KOPT-K1 (cell line): Measurements from ENCODE around the gene NHERF2.

Experiments
- H3K27ac ChIP-seq: fragments of 200-600 bp; sonication (generic); 2 replicates; pipeline ENCODE4 v1.5.1; 2016; ENCODE audit warnings: antibody characterized with exemption, mild to moderate bottlenecking, low read depth, low read length; ENCODE audit not compliant: poor library complexity, severe bottlenecking
- H3K36me3 ChIP-seq: fragments of 200-600 bp; sonication (generic); 2 replicates; pipeline ENCODE4 v1.5.1; 2017; ENCODE audit warnings: antibody characterized with exemption, mild to moderate bottlenecking, low read length, moderate library complexity; ENCODE audit not compliant: insufficient read depth
- H3K9me3 ChIP-seq: fragments of 200-600 bp; sonication (generic); 2 replicates; pipeline ENCODE4 v1.5.1; 2017; ENCODE audit warnings: antibody characterized with exemption, low read length, mild to moderate bottlenecking; ENCODE audit not compliant: insufficient read depth, poor library complexity, severe bottlenecking

NHERF2 gene

DNA sequence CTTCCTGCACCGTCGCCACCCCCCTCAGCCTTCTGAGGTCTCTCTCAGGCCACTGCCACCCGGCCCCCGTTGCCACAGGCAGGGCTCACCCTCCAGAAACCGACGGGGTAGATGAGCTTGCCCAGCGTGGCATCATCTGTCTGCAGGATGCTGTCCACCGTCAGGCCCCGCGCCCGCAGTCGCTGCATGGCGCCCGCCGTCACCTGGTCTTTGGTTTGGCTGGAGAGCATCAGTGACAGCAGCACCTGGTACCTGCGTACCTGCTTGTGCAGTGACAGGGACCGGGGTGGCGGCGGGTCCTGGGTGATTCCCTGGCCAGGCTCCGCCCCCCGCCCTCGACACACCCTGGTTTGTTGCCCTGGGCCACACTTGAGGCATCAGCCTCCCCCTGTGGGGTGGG, 17.8 kb downstream of the NHERF2 start:
- peaks cover 8% of the 10 kb centered on the region; the same call in 1 of the 2 replicates for H3K36me3 ChIP-seq
- no peaks in the 10 kb centered on the region for H3K9me3 ChIP-seq
- H3K27ac ChIP-seq = no peak overlapping the region

DNA sequence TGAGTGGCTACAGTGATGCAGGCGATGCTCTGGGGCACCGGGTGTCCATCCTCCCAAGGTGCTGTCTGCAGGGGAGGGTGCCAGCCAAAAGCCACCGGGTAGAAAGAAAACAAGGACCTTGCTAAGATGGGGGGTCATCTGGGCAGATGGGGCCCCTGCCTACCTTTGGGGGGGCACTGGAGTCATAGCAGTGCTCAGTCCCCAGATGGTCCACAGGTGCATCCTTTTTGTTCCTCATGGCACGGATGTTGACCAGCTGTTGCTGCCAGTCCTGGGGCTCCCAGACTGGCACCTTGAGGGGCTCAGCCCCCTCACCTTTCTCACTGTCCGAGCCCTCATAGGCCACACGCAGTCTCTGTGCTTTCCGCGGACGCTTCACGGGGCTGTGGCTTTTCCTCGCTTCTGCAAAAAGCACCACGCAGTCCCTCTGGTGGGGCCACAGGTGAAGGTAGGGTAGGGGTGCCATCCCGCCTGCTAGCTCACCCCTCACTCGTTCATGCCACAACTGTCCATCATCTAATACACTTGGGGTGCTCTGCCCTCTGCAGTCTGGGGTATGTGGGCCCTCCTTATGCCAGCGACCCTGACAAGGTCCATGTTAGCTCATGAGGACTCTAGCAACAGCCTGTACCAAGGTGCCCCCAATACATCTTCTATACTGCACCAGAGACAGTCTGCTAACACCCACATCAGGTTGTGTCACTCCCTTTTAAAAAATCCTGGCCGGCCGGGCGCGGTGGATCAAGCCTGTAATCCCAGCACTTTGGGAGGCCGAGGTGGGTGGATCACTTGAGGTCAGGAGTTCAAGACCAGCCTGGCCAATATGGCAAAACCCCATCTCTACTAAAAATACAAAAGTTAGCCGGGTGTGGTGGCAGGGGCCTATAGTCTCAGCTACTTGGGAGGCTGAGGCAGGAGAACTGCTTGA, 19.5 kb downstream of the NHERF2 start:
- Histone ChIP-seq H3K27ac (no peak overlapping the region), H3K36me3 (peaks cover 16% of the 10 kb centered on the region; the same call in 1 of the 2 replicates), H3K9me3 (no peaks in the 10 kb centered on the region)

DNA sequence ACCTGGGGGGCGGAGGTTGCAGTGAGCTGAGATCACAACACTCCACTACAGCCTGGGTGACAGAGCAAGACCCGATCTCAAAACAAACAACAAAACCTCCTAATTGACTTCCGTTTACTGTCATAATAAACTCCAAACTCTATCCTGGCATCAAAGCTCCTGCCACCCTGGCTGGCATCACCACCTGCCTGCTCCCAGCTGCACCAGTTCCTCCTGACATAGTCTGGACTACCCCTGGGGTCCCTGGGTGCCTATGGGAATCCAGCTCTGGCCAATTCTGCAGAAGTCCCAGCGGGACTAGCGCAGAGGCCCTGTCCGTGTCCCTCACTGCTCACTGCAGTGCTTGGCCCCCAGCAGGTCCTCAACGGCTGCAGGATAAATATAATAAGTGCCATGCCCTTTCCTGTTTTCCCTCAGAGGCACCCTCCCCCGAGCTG, 20.2 kb downstream of the NHERF2 start:
- Histone ChIP-seq H3K9me3 (no peaks in the 10 kb centered on the region), H3K36me3 (peaks cover 23% of the 10 kb centered on the region; the same call in 1 of the 2 replicates), H3K27ac (peak overlapping the region; percentile 50)

DNA sequence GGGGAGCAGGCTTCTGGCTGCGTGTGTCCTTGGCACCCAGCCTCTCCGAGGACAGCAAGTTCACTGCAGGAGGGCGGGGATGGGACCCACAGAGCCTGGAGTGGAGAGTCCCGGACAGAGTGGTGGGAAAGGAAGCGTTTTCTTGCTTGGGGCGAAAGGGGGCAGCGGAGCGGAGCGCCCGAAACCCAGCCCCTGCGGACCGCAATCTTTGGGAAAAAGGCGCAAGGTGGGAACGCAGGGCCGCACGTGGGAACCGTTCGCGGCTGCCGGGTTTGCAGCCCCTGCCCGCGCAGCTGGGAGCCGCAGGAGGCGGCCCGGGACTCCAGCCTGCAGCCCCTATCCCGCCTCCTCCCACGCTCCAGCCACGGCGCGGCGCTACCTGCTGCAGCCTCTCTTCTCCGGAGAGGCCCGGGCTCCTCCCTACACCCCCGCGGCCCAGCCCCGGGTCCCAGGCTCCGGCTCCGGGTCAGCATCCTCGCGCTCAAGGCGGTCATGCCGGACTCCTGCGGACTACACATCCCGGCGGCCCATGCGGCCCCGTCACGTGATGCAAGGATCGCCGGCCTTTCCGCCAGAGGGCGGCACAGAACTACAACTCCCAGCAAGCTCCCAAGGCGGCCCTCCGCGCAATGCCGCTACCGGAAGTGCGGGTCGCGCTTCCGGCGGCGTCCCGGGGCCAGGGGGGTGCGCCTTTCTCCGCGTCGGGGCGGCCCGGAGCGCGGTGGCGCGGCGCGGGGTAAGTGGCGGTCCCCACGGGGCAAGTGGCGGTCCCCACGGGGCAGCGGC, 20.8 kb downstream of the NHERF2 start, which contains the start of the genes NTHL1 and TSC2:
TSS of gene NTHL1 (minus strand) at position 505 of the 786 bp plus-strand sequence. CDS start at position 494, 11 bp downstream.
TSS of gene TSC2 (plus strand) at position 656 of the 786 bp plus-strand sequence. CDS start 631 bp downstream, outside the sequence.
- Histone ChIP-seq H3K27ac (peak within 1 kb of the TSS; percentile 50), H3K9me3 (no peaks in the 10 kb centered on the region), H3K36me3 (peaks cover 29% of the 10 kb centered on the region)

DNA sequence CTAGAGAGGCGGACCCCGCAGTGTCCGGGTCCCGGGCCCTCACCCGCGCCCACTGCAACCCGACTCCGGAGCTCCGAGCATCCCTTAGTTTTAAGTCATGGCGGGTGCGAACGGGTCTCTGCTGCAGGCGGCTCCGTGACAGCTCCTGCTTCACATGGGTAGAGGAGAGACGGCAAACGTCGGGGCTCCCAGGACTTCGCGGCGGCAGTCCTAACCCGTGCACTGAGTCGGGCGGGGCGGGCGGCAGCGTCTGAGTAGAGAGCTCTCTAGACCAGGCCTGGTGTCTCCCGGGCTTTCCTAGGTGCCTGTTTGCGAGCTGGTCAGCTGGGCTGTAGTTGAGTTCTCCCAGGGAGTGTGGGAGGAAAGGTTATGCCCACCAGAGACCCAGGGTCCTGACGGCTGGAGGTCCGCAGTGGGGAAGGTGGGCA, 21.4 kb downstream of the NHERF2 start:
- Histone ChIP-seq H3K36me3 (peaks cover 33% of the 10 kb centered on the region), H3K27ac (peak overlapping the region; percentile 50), H3K9me3 (no peaks in the 10 kb centered on the region)

DNA sequence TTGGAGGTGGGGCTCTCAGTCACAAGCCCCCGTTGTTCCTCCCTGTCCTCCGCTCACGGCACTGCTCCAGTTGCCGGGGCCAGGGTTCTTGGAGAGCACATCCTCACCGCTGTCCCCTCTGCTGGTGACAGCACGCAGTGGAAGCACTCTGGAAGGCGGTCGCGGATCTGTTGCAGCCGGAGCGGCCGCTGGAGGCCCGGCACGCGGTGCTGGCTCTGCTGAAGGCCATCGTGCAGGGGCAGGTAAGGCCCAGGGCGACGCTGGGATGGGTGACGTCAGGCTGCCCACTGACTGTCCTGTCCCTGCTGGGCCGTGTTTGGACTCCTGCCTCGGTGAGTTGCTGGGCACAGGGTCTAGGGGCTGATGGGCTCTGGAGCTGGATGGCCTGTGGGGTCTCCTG, 26.5 kb downstream of the NHERF2 start:
- no peaks in the 10 kb centered on the region for H3K9me3 ChIP-seq
- peaks cover 61% of the 10 kb centered on the region for H3K36me3 ChIP-seq
- no peak overlapping the region for H3K27ac ChIP-seq

DNA sequence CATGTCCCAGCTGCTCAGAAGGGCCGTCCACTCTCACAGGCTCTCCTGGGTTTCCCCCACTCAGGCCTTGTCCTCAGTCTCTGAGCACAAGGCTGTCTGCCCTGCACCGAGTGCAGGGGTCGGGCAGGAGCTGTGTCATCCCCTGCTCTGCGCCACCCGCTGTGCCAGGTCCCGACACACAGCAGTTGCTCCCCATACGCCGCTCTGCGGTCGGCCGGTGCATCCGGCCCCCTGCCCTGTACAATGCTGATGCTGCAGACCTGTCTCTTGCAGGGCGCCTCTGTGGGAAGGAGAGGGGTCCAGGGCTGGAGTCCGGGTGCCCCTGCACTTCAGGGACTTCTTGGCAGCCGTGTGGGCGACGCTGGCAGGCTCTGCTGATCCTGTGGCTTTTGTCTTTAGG, 27.2 kb downstream of the NHERF2 start:
- Histone ChIP-seq H3K9me3 (no peaks in the 10 kb centered on the region), H3K36me3 (peaks cover 65% of the 10 kb centered on the region), H3K27ac (no peak overlapping the region)

DNA sequence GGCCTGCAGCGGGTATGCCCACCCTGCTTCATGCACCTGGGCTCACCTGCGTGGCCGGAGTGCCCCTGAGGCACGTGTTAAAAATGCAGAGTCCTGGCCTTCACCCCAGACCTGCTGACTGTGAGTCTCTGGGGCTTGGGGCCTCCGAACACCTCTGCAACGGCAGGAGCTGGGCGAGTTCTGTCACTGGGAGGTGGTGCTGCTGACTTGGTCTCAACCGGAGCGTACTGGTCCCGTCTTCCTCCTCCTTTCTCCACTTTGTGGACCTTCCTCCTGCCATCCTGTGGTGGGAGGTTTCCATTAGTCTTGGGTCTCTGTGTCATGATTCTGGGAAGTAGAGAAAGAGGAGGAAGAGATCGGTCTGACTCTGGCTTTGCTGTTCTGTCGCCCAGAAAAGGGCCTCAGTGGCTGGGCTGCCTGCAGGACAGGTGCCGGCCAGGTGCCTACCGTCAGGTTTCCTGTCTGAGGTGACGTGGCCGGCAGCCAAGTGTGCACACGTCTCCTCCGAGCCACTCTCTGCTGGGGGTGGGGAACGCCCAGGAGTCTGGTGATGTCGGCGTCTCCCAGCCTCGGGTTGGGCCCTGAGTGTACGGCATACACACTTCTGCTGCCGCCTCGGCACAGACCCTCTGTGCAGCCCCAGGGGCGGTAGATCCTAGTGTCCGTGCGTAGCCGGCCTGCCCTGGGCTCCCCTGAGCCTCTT, 28.0 kb downstream of the NHERF2 start:
- no peak overlapping the region for H3K27ac ChIP-seq
- no peaks in the 10 kb centered on the region for H3K9me3 ChIP-seq
- H3K36me3 ChIP-seq = peaks cover 65% of the 10 kb centered on the region

DNA sequence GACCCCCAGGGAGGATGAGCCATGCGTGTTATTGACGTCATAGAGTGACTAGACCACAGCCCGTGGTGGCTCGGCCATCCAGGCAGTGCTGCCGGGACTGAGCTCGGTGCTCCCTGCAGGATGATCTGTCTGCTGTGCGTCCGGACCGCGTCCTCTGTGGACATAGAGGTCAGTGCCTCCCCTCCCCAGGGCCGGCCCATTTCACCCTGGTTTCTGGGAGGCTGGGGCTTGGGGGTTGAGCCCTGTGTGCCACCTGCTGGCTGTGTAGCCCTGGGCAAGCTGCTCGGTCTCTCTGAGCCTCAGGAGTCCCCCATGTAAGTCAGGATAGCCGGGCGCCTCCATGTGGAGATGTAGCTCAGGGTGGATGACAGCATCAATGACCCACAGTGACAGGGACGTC, 29.4 kb downstream of the NHERF2 start:
- peaks cover 70% of the 10 kb centered on the region for H3K36me3 ChIP-seq
- H3K27ac ChIP-seq = no peak overlapping the region
- no peaks in the 10 kb centered on the region for H3K9me3 ChIP-seq

DNA sequence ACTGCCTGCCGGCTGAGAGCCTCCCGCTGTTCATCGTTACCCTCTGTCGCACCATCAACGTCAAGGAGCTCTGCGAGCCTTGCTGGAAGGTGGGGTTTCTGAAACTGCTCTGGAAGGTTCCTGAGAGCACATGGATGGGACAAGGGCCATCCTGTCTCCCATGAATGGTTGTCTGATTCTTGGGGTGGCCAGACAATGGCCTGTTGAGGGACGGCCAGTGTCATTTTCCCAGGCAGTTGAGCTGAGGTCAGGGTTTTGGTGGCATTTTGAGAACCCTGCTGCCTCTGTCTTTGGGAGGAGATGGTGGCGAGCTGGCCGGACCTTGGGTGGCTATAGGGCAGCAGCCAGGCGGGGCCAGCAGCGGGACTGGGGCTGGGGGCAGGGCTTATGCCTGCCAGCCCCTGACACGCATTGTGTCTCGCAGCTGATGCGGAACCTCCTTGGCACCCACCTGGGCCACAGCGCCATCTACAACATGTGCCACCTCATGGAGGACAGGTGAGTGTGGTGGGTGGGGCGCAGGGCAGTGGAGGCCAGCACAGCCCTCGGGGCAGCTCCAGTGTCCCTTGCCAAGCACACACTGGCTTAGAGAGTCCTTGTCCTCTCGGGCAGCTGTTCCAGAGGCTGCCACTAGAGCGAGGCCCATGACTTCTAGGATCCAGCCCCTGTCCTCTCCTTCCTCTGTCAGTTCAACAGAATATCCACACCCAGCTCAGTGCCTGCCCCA, 30.1 kb downstream of the NHERF2 start:
- Histone ChIP-seq H3K9me3 (no peaks in the 10 kb centered on the region), H3K36me3 (peaks cover 67% of the 10 kb centered on the region), H3K27ac (no peak overlapping the region)

DNA sequence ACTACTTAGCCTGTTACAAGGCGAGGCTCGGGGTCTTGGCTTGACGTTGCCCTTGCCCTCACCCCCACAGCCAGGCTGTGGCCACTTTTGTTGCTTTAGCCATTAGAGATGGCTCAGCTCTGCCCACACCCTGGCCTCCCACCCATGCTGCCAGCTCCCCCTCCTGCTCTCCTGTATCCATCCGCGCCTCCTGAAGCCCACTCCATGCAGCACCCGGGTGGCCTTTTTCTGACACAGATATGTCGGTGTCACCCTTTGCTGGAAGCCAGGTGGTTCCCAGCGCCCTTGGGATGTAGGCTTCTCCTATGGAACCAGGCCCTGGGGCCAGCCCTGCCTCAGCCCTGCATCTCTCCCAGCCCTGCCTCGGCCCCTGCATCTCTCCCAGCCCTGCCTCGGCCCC, 30.7 kb downstream of the NHERF2 start:
- Histone ChIP-seq H3K27ac (no peak overlapping the region), H3K9me3 (no peaks in the 10 kb centered on the region), H3K36me3 (peaks cover 61% of the 10 kb centered on the region)

DNA sequence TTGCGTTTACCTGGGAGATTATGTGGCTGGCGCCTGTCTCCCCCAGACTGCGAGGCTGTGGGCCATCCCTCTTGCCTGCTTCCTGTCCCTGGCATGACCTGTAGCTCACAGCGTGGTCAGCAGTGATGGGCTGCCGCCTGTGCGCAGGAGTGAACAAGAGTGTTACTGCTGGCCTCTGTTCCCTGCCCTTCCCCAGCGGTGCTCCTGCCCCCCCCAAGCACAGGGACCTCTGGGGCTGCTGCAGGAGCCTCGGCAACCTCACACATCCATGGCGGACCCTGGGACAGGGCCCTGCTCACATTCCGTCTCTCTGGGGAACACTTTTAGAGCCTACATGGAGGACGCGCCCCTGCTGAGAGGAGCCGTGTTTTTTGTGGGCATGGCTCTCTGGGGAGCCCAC, 31.7 kb downstream of the NHERF2 start:
- H3K27ac ChIP-seq = no peak overlapping the region
- H3K9me3 ChIP-seq = no peaks in the 10 kb centered on the region
- peaks cover 60% of the 10 kb centered on the region; the same call in 1 of the 2 replicates for H3K36me3 ChIP-seq

DNA sequence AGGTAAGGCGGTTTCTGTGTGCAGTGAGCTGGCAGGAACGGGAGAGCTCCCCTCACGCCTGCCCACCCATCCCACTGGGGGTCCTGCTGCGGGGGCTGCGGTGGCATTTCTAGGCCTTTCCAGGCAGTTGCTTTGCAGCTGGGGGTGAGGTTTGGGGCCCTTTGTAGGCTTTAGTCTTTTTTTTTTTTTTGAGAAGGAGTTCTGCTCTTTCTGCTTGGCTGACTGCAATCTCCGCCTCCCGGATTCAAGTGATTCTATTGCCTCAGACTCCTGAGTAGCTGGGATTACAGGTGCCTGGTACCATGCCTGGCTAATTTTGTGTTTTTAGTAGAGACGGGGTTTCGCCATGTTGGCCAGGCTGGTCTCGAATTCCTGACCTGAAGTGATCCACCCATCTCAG, 32.2 kb downstream of the NHERF2 start:
- Histone ChIP-seq H3K36me3 (peaks cover 60% of the 10 kb centered on the region; the same call in 1 of the 2 replicates), H3K27ac (no peak overlapping the region), H3K9me3 (no peaks in the 10 kb centered on the region)

DNA sequence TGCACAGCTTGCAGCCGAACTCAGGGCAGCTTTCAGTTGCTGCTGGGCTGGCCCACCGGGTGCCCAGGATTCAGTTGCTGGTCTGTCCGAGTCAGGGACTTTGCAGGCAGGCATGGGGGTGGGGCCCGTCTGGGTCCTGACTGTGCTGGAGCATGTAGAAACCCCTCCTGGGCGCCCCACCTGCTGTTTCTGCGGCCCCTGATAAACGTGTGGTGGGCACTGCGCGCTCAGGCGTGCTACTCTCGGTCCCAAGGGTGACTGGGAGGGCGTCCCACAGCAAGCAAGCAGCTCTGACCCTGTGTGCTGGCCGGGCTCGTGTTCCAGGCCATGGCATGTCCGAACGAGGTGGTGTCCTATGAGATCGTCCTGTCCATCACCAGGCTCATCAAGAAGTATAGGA, 33.6 kb downstream of the NHERF2 start:
- no peak overlapping the region for H3K27ac ChIP-seq
- H3K36me3 ChIP-seq = peaks cover 62% of the 10 kb centered on the region; the same call in 1 of the 2 replicates

More for the DNA sequence above, 33.6 kb downstream of the NHERF2 start:
- H3K9me3 ChIP-seq = no peaks in the 10 kb centered on the region
